Nephron progenitor cell (in vitro differentiated cells): ENCODE data around the gene ALG6.

ENCODE experiments used
- DNase-seq: peaks from one replicate; pipeline ENCODE4 v3.0.0; 2021
- H3K27ac Mint-ChIP-seq: 2 replicates; pipeline ENCODE4 v1.8.0; 2021; ENCODE audit warnings: mild to moderate bottlenecking, moderate library complexity, mixed read lengths
- H3K27me3 Mint-ChIP-seq: 2 replicates; pipeline ENCODE4 v1.8.0; 2021; ENCODE audit warnings: mild to moderate bottlenecking, low read depth, mixed read lengths; ENCODE audit not compliant: poor library complexity
- H3K36me3 Mint-ChIP-seq: 2 replicates; pipeline ENCODE4 v1.8.0; 2021; ENCODE audit warnings: low read depth, mixed read lengths
- H3K4me1 Mint-ChIP-seq: 2 replicates; pipeline ENCODE4 v1.8.0; 2021; ENCODE audit warnings: mixed read lengths
- H3K4me3 Mint-ChIP-seq: 2 replicates; pipeline ENCODE4 v1.8.0; 2021; ENCODE audit warnings: mild to moderate bottlenecking, moderate library complexity, mixed read lengths
- H3K9me3 Mint-ChIP-seq: 2 replicates; pipeline ENCODE4 v1.8.0; 2021; ENCODE audit warnings: mild to moderate bottlenecking, moderate library complexity, mixed read lengths
- TF ChIP-seq, protein P1 (sequence below): fragments of 200-600 bp; sonication (generic); IDR thresholded peaks from 2 replicates; pipeline ENCODE4 v1.5.0; 2021; ENCODE audit warnings: antibody characterized with exemption

The ALG6 gene

DNA sequence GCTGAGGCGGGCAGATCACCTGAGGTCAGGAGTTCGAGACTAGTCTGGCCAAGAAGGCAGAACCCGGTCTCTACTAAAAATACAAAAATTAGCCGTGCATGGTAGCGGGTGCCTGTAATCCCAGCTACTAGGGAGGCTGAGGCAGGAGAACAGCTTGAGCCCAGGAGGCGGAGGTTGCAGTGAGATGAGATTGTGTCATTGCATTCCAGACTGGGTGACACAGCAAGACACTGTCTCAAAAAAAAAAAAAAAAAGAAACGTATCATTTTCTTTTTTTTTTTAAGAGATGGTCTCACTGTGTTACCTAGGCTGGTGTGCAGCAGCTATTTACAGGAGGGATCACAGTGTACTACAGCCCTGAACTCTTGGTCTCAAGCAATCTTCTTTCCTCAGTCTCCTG lies 108.3 kb downstream of the ALG6 start:
- no peak for DNase-seq
- H3K9me3 Mint-ChIP-seq: peaks cover 30% of the 10 kb centered on the region
- H3K27ac Mint-ChIP-seq: no peak overlapping the region
- no peaks in the 10 kb centered on the region for H3K4me1 Mint-ChIP-seq
- TF ChIP-seq, protein P1, sequence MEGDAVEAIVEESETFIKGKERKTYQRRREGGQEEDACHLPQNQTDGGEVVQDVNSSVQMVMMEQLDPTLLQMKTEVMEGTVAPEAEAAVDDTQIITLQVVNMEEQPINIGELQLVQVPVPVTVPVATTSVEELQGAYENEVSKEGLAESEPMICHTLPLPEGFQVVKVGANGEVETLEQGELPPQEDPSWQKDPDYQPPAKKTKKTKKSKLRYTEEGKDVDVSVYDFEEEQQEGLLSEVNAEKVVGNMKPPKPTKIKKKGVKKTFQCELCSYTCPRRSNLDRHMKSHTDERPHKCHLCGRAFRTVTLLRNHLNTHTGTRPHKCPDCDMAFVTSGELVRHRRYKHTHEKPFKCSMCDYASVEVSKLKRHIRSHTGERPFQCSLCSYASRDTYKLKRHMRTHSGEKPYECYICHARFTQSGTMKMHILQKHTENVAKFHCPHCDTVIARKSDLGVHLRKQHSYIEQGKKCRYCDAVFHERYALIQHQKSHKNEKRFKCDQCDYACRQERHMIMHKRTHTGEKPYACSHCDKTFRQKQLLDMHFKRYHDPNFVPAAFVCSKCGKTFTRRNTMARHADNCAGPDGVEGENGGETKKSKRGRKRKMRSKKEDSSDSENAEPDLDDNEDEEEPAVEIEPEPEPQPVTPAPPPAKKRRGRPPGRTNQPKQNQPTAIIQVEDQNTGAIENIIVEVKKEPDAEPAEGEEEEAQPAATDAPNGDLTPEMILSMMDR: no peak
- no peaks in the 10 kb centered on the region for H3K27me3 Mint-ChIP-seq
- no peak overlapping the region for H3K4me3 Mint-ChIP-seq
- peaks cover 64% of the 10 kb centered on the region for H3K36me3 Mint-ChIP-seq

DNA sequence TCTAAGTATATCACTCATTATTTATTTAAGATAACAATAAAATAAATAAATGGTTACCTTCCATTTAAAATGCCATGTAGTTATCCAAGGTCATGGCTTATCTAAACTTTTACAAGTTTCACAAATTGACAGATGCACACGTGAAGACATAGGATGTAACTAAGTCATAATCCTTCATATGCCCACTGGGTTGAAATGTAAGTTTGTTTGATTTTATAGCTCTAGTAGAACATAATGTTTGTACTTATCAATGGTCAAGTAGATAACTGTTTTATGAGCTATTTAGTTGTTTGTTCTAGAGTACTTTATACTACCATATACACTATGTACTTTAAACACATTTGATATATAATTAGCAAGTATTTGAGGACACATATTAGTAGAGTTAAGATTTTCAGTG lies 112.6 kb downstream of the ALG6 start:
- Mint-ChIP-seq H3K9me3 (peaks cover 7% of the 10 kb centered on the region), H3K4me1 (no peaks in the 10 kb centered on the region), H3K4me3 (no peak overlapping the region), H3K27ac (no peak overlapping the region), H3K27me3 (no peaks in the 10 kb centered on the region), H3K36me3 (peaks cover 38% of the 10 kb centered on the region)
- TF ChIP-seq, protein P1: no peak
- no peak for DNase-seq

DNA sequence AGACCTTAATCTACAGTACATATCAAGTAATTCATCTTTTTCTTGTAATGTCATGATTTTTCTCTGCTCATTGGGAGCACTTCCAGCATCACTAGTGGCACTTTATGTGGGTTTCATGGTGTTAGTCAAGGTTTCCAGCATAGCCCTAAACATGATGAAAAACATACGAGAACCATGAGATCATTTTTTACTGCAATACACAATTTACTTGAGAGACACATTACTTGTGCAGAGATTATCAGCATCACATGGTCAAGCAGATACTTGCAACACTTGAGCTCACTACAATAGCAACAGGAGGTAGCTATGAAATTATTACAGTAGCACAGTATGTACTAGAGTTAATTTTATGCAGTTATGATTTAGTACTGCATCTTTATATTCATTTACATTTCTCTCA lies 119.2 kb downstream of the ALG6 start:
- Mint-ChIP-seq H3K27me3 (no peaks in the 10 kb centered on the region), H3K9me3 (no peaks in the 10 kb centered on the region), H3K27ac (no peak overlapping the region), H3K36me3 (peaks cover 3% of the 10 kb centered on the region), H3K4me1 (no peaks in the 10 kb centered on the region), H3K4me3 (no peak overlapping the region)
- DNase-seq: no peak
- TF ChIP-seq, protein P1: no peak

DNA sequence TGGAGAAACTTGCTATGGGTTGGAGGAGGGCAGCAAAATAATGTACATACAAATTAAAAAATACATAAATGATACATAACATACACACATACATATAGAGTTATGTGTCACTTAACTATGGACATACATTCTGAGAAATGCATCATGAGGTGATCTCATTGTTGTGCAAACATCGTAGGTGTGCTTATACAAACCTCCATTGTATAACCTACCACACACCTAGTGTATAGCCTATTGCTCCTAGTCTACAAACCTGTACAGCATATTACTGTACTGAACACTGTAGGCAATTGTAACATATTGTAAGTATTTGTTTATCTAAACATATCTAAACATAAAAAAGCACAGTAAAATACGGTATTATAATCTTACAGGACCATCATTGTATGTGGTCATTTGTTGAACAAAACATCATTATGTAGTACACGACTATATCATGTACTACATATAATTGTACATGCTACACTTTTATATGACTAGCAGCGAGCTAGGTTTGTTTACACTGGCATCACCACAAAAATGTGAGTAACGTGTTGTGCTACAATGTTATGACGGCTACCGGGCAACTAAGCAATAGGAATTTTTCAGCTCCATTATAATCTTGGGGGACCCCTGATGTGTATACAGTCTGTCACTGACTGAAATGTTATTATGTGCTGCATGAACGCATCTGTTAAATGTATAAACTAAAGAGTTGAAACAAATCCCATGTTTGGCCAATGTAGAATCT lies 120.1 kb downstream of the ALG6 start:
- Mint-ChIP-seq H3K9me3 (no peaks in the 10 kb centered on the region), H3K4me3 (no peak overlapping the region), H3K36me3 (peaks cover 3% of the 10 kb centered on the region), H3K27ac (no peak overlapping the region), H3K27me3 (no peaks in the 10 kb centered on the region), H3K4me1 (no peaks in the 10 kb centered on the region)
- TF ChIP-seq, protein P1: no peak
- no peak for DNase-seq
